Activated CD4-positive, alpha-beta T cell treated with anti-CD3 and anti-CD28 coated beads for 48 hours (primary cell): ENCODE data around the gene CYB5RL.
"Not testable (repeated sequence)": the region's sequence is repeated elsewhere in the genome, so short reads cannot be mapped to it uniquely, and the experiment has no call there.

Source experiments
- DNase-seq: peaks from one replicate; pipeline ENCODE4 v3.0.0-alpha.2; 2020

CYB5RL gene

GRCh38 chr1:54199765-54200518 is at the start of gene CYB5RL, which contains the start of gene MRPL37:
CYB5RL (minus strand) TSS chr1:54200030; CDS start chr1:54195616, 4,414 bp downstream.
MRPL37 (plus strand) TSS chr1:54200167; CDS start chr1:54200244, 77 bp downstream.
- DNase-seq = peak; percentile 93

GRCh38 chr1:54248966-54249365 is 49.1 kb upstream of the CYB5RL start:
- no peak for DNase-seq

GRCh38 chr1:54247863-54248515 is 48.2 kb upstream of the CYB5RL start:
- DNase-seq = no peak

- no peak for DNase-seq
Measured at GRCh38 chr1:54246116-54246721, 46.4 kb upstream of the CYB5RL start.

GRCh38 chr1:54245501-54245900 is 45.7 kb upstream of the CYB5RL start:
- DNase-seq = no peak

- no peak for DNase-seq
Measured at GRCh38 chr1:54244655-54245054, 44.8 kb upstream of the CYB5RL start.

GRCh38 chr1:54243022-54243421 is 43.2 kb upstream of the CYB5RL start:
- DNase-seq = no peak

- DNase-seq = no peak
Measured at GRCh38 chr1:54241364-54241763, 41.5 kb upstream of the CYB5RL start.

- no peak for DNase-seq
Measured at GRCh38 chr1:54240741-54241335, 41.0 kb upstream of the CYB5RL start.

- DNase-seq = no peak
Measured at GRCh38 chr1:54239631-54240031, 39.8 kb upstream of the CYB5RL start.

- DNase-seq = no peak
Measured at GRCh38 chr1:54239035-54239383, 39.2 kb upstream of the CYB5RL start.

GRCh38 chr1:54238353-54239034 is 38.7 kb upstream of the CYB5RL start:
- DNase-seq = no peak

GRCh38 chr1:54237586-54237985 is 37.8 kb upstream of the CYB5RL start:
- DNase-seq = no peak

GRCh38 chr1:54234284-54234683 is 34.5 kb upstream of the CYB5RL start:
- no peak for DNase-seq

GRCh38 chr1:54233196-54233595 is 33.4 kb upstream of the CYB5RL start:
- not testable (repeated sequence) for DNase-seq

GRCh38 chr1:54230507-54231339 is 30.9 kb upstream of the CYB5RL start:
- peak; percentile 79 for DNase-seq

- peak; percentile 64 for DNase-seq
Measured at GRCh38 chr1:54229281-54229891, 29.6 kb upstream of the CYB5RL start.

- no peak for DNase-seq
Measured at GRCh38 chr1:54228638-54229079, 28.8 kb upstream of the CYB5RL start.

GRCh38 chr1:54227891-54228310 is 28.1 kb upstream of the CYB5RL start:
- no peak for DNase-seq

GRCh38 chr1:54227091-54227602 is 27.3 kb upstream of the CYB5RL start:
- peak; percentile 28 for DNase-seq

- no peak for DNase-seq
Measured at GRCh38 chr1:54225986-54226559, 26.2 kb upstream of the CYB5RL start.
